ENCODE data around the gene IL17RC.
A peak's percentile ranks its signal among the peaks of the same experiment; 100 is the strongest.
"Not testable (repeated sequence)": the region's sequence is repeated elsewhere in the genome, so short reads cannot be mapped to it uniquely, and the experiment has no call there.

Gene IL17RC

DNA sequence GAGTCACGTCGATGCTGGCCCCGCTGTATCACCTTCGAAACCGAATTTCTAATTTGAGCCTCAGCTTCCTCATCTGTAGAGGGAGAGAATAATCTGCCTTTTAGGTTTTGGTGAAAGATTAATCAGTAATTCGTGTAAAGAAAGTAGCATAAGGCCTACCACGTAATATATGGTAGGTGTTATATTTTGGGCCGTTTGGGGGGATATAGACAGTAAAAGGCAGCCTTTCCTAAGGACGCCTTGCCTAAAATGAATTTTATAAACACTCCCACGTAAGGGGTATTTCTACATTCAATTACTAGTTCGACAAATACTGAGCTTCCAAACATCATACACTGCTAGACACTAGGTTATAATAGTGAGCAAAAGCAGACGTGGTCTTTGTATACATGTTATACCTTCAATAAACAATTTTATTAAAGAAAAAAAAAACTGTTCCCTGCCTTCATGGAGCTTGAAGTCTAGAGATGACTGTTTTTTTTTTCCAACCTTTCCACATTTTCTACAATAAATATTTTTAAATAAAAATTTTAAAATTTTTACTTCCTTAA lies 25.8 kb upstream of the IL17RC start:
- no peak for DNase-seq (ENCODE audit: low read depth in 1 of 2, low spot score in 1 of 2)
- TF ChIP-seq SPI1 (IDR thresholded peaks at IDR 0.05; ENCODE audit: borderline replicate concordance, low read depth) = no peak
- TF ChIP-seq, protein P1, sequence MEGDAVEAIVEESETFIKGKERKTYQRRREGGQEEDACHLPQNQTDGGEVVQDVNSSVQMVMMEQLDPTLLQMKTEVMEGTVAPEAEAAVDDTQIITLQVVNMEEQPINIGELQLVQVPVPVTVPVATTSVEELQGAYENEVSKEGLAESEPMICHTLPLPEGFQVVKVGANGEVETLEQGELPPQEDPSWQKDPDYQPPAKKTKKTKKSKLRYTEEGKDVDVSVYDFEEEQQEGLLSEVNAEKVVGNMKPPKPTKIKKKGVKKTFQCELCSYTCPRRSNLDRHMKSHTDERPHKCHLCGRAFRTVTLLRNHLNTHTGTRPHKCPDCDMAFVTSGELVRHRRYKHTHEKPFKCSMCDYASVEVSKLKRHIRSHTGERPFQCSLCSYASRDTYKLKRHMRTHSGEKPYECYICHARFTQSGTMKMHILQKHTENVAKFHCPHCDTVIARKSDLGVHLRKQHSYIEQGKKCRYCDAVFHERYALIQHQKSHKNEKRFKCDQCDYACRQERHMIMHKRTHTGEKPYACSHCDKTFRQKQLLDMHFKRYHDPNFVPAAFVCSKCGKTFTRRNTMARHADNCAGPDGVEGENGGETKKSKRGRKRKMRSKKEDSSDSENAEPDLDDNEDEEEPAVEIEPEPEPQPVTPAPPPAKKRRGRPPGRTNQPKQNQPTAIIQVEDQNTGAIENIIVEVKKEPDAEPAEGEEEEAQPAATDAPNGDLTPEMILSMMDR (IDR thresholded peaks at IDR 0.05; ENCODE audit: insufficient read depth, low read length) = no peak
- TF ChIP-seq, protein P2, sequence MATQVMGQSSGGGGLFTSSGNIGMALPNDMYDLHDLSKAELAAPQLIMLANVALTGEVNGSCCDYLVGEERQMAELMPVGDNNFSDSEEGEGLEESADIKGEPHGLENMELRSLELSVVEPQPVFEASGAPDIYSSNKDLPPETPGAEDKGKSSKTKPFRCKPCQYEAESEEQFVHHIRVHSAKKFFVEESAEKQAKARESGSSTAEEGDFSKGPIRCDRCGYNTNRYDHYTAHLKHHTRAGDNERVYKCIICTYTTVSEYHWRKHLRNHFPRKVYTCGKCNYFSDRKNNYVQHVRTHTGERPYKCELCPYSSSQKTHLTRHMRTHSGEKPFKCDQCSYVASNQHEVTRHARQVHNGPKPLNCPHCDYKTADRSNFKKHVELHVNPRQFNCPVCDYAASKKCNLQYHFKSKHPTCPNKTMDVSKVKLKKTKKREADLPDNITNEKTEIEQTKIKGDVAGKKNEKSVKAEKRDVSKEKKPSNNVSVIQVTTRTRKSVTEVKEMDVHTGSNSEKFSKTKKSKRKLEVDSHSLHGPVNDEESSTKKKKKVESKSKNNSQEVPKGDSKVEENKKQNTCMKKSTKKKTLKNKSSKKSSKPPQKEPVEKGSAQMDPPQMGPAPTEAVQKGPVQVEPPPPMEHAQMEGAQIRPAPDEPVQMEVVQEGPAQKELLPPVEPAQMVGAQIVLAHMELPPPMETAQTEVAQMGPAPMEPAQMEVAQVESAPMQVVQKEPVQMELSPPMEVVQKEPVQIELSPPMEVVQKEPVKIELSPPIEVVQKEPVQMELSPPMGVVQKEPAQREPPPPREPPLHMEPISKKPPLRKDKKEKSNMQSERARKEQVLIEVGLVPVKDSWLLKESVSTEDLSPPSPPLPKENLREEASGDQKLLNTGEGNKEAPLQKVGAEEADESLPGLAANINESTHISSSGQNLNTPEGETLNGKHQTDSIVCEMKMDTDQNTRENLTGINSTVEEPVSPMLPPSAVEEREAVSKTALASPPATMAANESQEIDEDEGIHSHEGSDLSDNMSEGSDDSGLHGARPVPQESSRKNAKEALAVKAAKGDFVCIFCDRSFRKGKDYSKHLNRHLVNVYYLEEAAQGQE (IDR thresholded peaks at IDR 0.05; ENCODE audit: insufficient replicate concordance, low read depth) = no peak
- TF ChIP-seq POLR2AphosphoS5 (IDR thresholded peaks at IDR 0.05; ENCODE audit: low read depth) = no peak
- no peak for TF ChIP-seq GABPA (IDR thresholded peaks at IDR 0.05; ENCODE audit: low read depth)
- Histone ChIP-seq H3K27me3 (ENCODE audit: insufficient read depth, poor library complexity, severe bottlenecking) (no peaks in the 10 kb centered on the region), H3K27ac (replicated peaks) (peak overlapping the region; percentile 96), H3K4me3 (replicated peaks; ENCODE audit: insufficient read depth, low read length) (peak overlapping the region; percentile 84)

DNA sequence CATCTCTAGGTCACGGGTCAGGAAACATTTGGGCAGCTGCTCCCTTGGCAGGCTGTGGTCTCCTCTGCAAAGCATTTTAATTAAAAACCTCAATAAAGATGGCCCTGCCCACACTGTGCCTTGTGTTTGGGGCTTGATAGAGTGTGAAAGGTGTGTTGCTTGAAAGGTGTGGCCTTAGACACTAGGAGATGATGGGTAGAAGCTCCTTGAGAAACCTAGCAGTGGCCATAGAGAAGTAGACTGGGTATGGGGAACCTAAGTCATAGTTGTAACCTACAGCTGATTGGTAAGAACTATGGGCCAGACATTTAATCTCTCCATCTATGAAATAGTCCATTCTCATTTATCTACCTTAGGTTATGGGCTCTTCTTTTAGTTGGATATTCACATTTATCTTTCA lies 23.2 kb upstream of the IL17RC start:
- DNase-seq (ENCODE audit: low read depth in 1 of 2, low spot score in 1 of 2) = no peak
- no peak overlapping the region for H3K27ac ChIP-seq (replicated peaks)
- no peaks in the 10 kb centered on the region for H3K27me3 ChIP-seq (ENCODE audit: insufficient read depth, poor library complexity, severe bottlenecking)
- no peak for TF ChIP-seq GABPA (IDR thresholded peaks at IDR 0.05; ENCODE audit: low read depth)
- no peak for TF ChIP-seq SPI1 (IDR thresholded peaks at IDR 0.05; ENCODE audit: borderline replicate concordance, low read depth)
- TF ChIP-seq, protein P1 (IDR thresholded peaks at IDR 0.05; ENCODE audit: insufficient read depth, low read length) = no peak
- TF ChIP-seq, protein P2 (IDR thresholded peaks at IDR 0.05; ENCODE audit: insufficient replicate concordance, low read depth) = no peak
- no peak for TF ChIP-seq POLR2AphosphoS5 (IDR thresholded peaks at IDR 0.05; ENCODE audit: low read depth)
- no peak overlapping the region for H3K4me3 ChIP-seq (replicated peaks; ENCODE audit: insufficient read depth, low read length)

DNA sequence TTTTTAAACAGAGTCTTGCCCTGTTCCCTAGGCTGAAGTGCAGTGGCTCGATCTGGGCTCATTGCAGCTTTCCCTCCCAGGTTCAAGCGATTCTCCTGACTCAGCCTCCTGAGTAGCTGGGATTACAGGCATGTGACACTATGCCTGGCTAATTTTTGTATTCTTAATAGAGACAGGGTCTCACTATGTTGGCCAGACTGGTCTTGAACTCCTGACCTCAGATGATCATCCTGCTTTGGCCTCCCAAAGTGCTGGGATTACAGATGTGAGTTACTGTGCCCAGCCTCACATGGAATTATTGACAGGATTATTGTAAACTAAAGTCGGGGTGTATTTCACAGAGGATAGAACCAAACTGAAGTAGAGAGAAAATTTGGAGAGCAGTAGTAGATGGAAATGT lies 21.2 kb upstream of the IL17RC start:
- not testable (repeated sequence) for H3K27ac ChIP-seq (replicated peaks); DNase-seq (ENCODE audit: low read depth in 1 of 2, low spot score in 1 of 2); H3K27me3 ChIP-seq (ENCODE audit: insufficient read depth, poor library complexity, severe bottlenecking); H3K4me3 ChIP-seq (replicated peaks; ENCODE audit: insufficient read depth, low read length)

DNA sequence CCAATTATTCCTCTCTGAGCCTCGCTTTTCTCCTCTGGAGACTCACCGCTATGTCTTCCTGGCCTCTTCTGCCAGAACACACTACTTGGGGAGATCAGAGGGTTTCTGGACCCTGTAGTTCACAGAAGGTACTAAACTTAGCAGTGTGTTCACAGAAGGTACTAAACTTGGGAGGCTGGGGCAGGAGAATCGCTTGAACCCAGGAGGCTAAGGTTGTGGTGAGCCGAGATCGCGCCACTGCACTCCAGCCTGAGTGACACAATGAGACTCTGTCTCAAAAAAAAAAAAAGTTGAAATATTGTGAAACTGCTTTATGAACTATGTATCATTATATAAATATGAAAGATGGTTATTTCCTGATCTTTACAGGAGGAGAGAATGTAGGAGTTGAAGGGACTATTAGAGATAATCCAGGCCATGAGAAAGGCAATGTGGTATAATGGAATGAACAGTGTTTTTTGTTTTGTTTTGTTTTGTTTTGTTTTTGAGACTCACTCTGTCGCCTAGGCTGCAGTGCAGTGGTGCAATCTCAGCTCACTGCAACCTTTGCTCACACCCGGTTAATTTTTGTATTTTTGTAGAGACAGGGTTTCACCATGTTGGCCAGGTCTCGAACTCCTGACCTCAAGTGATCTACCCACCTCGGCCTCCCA lies 20.0 kb upstream of the IL17RC start:
- not testable (repeated sequence) for DNase-seq (ENCODE audit: low read depth in 1 of 2, low spot score in 1 of 2); H3K27me3 ChIP-seq (ENCODE audit: insufficient read depth, poor library complexity, severe bottlenecking); H3K4me3 ChIP-seq (replicated peaks; ENCODE audit: insufficient read depth, low read length)
- H3K27ac ChIP-seq (replicated peaks) = peak overlapping the region; percentile 16; the same call in 1 of the 2 replicates

Measured in HL-60 (cell line).